Measurements from ENCODE around the gene MRPS27.

The MRPS27 gene

GRCh38 chr5:72231991-72232703 is 87.9 kb downstream of the MRPS27 start:
- DNase-seq (ENCODE audit: low spot score) = no peak

GRCh38 chr5:72228960-72229359 is 91.1 kb downstream of the MRPS27 start:
- DNase-seq (ENCODE audit: low spot score) = no peak

GRCh38 chr5:72226950-72227349 is 93.1 kb downstream of the MRPS27 start:
- DNase-seq (ENCODE audit: low spot score) = no peak

- no peak for DNase-seq (ENCODE audit: low spot score)
Observed at GRCh38 chr5:72225741-72226140, 94.3 kb downstream of the MRPS27 start.

- no peak for DNase-seq (ENCODE audit: low spot score)
Observed at GRCh38 chr5:72224946-72225463, 95.0 kb downstream of the MRPS27 start.

- DNase-seq (ENCODE audit: low spot score) = no peak
Observed at GRCh38 chr5:72223371-72223770, 96.7 kb downstream of the MRPS27 start.

- DNase-seq (ENCODE audit: low spot score) = no peak
Observed at GRCh38 chr5:72222521-72222920, 97.5 kb downstream of the MRPS27 start.

- DNase-seq (ENCODE audit: low spot score) = no peak
Observed at GRCh38 chr5:72221541-72221940, 98.5 kb downstream of the MRPS27 start.

- DNase-seq (ENCODE audit: low spot score) = no peak
Observed at GRCh38 chr5:72221099-72221498, 98.9 kb downstream of the MRPS27 start.

- DNase-seq (ENCODE audit: low spot score) = no peak
Observed at GRCh38 chr5:72216756-72217155, 103.3 kb downstream of the MRPS27 start.

- DNase-seq (ENCODE audit: low spot score) = no peak
Observed at GRCh38 chr5:72214168-72214567, 105.9 kb downstream of the MRPS27 start.

- no peak for DNase-seq (ENCODE audit: low spot score)
Observed at GRCh38 chr5:72213482-72213881, 106.6 kb downstream of the MRPS27 start.

- no peak for DNase-seq (ENCODE audit: low spot score)
Observed at GRCh38 chr5:72212171-72212570, 107.9 kb downstream of the MRPS27 start.

- no peak for DNase-seq (ENCODE audit: low spot score)
Observed at GRCh38 chr5:72210888-72211678, 109.0 kb downstream of the MRPS27 start.

- DNase-seq (ENCODE audit: low spot score) = no peak
Observed at GRCh38 chr5:72209147-72210115, 110.6 kb downstream of the MRPS27 start.

- DNase-seq (ENCODE audit: low spot score) = no peak
Observed at GRCh38 chr5:72208324-72208926, 111.6 kb downstream of the MRPS27 start.

- no peak for DNase-seq (ENCODE audit: low spot score)
Observed at GRCh38 chr5:72206994-72207393, 113.0 kb downstream of the MRPS27 start.

GRCh38 chr5:72206160-72206559 is 113.9 kb downstream of the MRPS27 start:
- DNase-seq (ENCODE audit: low spot score) = no peak

- no peak for DNase-seq (ENCODE audit: low spot score)
Observed at GRCh38 chr5:72205431-72206009, 114.5 kb downstream of the MRPS27 start.

- DNase-seq (ENCODE audit: low spot score) = no peak
Observed at GRCh38 chr5:72204946-72205345, 115.1 kb downstream of the MRPS27 start.

GRCh38 chr5:72203251-72203845 is 116.7 kb downstream of the MRPS27 start:
- no peak for DNase-seq (ENCODE audit: low spot score)
